ENCODE results near the gene ENKD1. TPM values are rescaled to one million over a fixed set of nuclear protein-coding genes. Genes with fewer than 3 reads are reported as not detected.
"Not testable (repeated sequence)": the region's sequence is repeated elsewhere in the genome, so short reads cannot be mapped to it uniquely, and the experiment has no call there.

The ENKD1 gene, protein sequence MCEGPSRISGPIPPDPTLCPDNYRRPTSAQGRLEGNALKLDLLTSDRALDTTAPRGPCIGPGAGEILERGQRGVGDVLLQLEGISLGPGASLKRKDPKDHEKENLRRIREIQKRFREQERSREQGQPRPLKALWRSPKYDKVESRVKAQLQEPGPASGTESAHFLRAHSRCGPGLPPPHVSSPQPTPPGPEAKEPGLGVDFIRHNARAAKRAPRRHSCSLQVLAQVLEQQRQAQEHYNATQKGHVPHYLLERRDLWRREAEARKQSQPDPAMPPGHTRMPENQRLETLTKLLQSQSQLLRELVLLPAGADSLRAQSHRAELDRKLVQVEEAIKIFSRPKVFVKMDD
- 18.0 TPM for total RNA-seq

DNA sequence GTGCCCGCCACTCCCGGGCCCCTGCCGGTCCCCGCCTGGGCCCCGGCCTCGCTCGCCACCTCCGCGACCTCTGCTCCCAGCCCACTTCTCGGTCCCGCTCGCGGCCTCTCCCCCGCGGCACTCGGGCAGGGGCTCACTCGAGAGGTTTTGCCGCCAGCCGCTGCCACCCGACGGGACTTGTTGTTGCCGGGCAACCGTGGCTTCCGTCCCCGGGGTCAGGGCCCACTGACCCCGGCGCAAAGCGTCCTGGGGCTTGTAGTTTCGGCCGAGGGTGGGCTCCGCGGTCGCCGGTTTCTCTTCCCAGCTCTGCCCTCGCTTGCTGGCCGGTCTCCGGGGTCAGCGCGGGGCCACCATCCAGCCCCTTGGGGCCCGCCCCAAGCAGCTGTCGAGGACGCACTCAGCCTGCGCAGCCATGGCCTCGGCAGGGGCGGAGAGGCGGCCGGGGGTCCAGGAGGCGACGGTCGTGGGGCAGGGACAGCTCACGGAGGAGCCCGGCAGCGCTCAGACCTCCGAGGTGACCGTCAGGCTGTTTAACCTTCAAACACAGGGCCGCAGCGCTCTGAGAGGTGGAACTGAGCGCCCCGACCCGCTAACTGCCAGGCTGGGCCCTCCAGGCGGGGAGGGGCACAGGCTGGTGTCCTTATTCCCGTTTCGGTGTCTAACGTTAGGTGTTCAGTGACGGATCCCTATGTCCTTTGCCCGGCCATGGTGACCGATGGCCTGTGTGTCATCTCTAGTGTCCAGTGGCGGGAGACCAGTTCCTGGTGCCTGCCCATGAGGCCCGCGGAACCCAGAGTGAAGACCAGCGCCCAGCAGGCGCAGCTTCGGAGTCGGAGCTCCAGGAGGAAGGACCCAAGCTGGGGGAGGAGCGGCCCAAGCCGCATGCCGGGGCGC is at the start of gene ENKD1, which contains the start of gene C16orf86:
TSS of gene ENKD1 (minus strand) at position 192 of the 894 bp plus-strand sequence. CDS start 308 bp downstream, outside the sequence.
TSS of gene C16orf86 (plus strand) at position 256 of the 894 bp plus-strand sequence. CDS start at position 413, 157 bp downstream.
- DNase-seq (ENCODE audit: low spot score) = peak; percentile 84

GRCh38 chr16:67716097-67716496 is 49.5 kb upstream of the ENKD1 start:
- DNase-seq (ENCODE audit: low spot score) = no peak

DNA sequence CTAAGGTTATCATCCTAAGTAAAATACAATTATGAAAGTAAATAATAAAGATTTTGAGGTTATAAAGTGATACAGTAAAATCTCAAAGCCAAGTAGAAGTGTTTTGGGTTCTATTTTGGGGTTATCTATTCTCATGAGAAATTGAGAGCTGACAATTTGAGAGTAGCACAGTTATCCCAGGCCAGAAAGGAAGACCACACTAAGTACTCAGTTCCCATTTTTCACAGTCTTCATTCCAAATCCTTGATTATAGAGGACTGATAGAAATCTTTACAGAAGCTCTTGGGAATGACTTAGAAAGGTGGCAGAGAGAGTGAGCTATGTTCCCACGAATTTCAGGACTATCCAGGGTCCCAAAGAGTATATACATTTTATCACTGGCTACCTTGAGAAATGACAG is 48.0 kb upstream of the ENKD1 start:
- DNase-seq (ENCODE audit: low spot score) = no peak

DNA sequence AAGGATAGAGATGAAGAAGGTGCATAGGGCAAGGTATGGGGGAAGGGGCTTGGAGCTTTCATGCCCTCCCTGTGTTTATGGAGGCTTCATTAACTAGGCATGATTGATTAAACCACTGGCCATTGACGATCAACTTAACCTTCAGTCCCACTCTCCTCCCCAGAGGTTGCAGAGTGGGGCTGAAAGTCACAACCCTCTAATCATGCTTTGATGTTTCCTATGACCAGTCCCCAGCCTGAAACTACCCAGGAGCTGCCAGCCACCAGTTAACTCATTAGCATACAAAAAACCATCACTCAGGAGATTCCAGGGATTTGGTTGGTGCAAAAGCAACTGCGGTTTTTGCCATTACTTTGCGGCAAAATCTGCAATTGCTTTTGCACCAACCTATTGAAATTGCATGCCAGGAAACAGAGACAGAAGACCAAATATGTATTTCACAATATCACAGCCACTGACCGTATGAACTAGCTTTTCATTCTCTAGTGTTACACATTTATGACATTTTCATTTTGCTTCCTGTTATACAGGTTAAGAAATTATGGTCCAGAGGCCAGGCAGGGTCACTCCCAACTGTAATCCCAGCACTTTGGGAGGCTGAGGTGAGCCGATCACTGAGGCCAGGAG is 47.2 kb upstream of the ENKD1 start:
- DNase-seq (ENCODE audit: low spot score) = no peak

DNA sequence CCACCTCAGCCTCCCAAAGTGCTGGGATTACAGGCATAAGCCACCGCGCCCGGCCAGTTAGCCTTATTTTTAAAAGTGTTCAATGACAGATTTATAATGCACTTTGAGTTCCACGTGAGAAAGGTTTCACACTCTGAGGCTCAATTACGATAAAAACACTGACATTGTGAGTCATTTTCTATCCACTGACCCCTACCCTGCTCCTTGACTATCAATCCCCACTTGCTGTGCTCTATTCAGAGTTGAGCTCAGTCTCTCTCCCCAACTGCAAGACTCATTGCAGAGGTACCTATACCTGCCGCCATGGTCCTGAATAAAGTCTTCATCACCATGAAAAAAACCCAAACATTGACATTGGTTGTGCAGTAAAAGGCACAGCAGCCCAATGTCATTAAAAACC is 44.1 kb upstream of the ENKD1 start:
- no peak for DNase-seq (ENCODE audit: low spot score)

- no peak for DNase-seq (ENCODE audit: low spot score)
Observed at GRCh38 chr16:67709050-67709449, 42.5 kb upstream of the ENKD1 start.

DNA sequence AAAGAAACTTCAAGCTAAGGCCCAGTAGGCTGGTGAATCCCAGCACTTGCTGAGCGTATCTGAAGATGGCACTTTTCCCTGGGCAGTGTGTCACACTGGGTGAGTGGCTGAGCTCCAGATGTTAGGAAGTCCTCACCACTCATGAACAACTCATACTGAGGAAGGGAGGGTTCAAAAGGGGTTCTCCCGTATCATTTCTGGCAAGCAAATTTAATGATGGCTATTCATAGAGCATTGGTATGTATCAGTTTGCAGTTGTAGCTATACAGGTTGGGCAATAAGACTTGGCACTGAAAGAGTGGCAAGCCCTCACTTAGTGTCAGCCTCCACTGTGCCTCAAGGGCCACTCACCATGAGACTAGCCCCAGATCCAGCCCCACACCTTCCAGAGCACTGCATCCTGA is 41.8 kb upstream of the ENKD1 start:
- no peak for DNase-seq (ENCODE audit: low spot score)

DNA sequence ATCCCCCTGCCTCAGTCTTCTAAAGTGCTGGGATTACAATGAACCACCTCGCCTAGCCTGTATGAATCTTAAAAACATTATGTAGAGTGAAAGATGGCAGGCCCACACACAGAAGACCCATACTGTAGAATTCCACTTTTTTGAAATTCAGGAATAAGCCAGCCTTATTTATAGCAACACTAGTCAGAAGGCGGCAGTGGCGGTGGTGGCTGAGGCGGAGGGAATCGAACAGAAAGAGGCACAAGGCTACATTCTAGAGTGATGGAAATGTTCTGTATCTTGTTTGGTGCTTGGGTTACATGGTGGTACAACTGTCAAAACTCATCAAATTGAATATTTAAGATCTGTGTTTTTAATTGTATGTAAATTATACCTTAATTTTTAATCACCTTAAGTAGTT is 41.2 kb upstream of the ENKD1 start:
- DNase-seq (ENCODE audit: low spot score) = no peak

DNA sequence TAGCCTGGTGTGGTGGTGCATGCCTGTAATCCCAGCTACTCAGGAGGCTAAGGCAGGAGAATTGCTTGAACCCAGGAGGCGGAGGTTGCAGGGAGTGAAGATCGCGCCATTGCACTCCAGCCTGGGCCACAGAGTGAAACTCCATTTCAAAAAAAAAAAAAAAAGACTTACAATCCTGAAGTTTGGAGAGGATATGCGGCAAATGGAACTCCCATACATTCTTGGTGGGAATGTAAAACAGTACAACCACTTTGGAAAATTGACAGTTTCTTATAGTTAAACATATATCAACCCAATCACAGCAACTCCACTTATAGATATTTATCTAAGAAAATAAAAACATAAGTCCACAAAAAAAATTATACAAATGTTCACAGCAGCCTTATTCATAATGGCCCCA is 40.7 kb upstream of the ENKD1 start:
- no peak for DNase-seq (ENCODE audit: low spot score)

- DNase-seq (ENCODE audit: low spot score) = no peak
Observed at GRCh38 chr16:67704110-67704509, 37.6 kb upstream of the ENKD1 start.

DNA sequence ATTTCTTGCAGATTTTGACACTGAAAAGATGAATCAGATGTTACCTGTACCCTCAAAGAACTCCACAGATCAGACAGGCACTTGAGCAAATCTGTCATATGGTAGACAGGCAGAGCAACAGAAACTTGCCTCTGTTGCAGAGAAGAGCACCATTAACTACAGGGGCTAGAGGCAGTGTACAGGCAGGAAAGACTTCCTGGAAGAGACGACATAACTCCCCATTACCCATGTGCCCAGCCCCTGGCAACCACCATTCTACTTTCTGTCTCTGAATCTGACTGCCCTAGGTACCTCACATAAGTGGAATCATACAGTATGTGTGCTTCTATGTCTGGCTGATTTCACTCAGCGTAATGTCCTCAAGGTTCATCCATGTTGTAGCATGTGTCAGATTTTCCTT is 37.1 kb upstream of the ENKD1 start:
- DNase-seq (ENCODE audit: low spot score) = no peak

DNA sequence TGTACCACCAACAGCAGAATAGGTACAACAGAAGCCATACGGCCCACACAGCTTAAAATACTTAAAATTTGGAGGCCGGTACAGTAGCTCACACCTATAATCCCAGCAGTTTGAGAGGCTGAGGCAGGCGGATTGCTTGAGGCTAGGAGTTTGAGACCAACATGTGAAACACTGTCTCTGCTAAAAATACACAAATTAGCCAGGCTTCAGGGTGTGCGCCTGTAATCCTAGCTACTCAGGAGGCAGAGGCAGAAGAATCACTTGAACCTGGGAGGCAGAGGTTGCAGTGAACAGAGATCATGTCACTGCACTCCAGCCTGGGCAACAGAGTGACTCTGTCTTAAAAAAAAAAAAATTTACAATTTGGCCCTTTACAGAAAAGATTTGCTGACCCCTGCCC is 35.6 kb upstream of the ENKD1 start:
- DNase-seq (ENCODE audit: low spot score) = no peak

- DNase-seq (ENCODE audit: low spot score) = no peak
Observed at GRCh38 chr16:67701420-67701819, 34.9 kb upstream of the ENKD1 start.

DNA sequence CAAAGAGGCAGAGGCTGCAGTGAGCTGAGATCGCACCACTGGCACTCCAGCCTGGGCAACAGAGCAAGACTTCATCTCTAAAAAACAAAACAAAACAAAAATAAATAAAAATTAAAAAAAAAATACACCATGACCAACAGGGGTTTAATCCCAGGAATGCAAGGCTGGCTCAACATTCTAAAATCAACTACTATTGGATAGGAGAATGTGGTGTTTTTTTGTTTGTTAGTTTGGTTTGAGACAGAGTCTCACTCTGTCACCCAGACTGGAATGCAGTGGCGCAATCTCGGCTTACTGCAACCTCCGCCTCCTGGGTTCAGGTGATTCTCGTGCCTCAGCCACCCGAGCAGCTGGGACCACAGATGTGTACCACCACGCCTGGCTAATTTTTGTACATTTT is 32.7 kb upstream of the ENKD1 start:
- DNase-seq (ENCODE audit: low spot score) = no peak

DNA sequence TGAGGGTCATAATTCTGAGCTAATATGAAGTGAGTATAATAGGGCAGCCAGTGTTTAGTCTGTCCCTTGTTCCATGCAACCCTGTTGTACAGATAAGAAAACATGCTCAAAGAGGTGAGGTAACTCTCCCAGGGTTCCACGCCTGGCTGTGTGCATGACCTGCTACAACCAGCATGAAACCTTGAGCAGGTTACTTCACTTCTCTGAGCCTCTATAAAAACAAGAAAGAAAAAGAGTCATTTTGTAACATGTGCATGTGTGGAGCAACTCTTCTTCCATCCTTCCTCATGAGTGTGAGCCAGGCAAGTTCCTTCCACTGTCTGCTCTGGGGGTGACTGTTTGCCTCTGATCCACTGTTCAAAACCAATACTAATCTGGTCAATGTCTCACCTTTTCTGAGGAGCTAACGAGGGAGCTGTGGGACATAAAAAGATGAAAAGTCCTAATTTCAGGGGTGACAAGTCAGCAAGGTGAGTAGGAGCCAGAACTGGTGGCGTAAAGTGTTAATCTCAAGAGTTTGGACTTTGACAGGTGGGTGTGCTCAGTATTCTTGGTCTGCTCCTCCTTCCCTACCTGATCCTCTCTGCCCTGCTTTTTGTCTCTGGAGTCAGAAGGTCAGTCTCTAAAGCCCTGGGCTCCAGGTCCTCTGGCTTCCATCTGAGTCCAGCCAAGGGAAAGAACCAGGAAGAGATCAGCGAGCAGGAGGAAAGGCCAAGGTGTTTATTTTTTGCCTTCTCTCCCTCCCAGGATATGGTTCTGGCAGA is 31.1 kb upstream of the ENKD1 start:
- no peak for DNase-seq (ENCODE audit: low spot score)

- DNase-seq (ENCODE audit: low spot score) = no peak
Observed at GRCh38 chr16:67694611-67695010, 28.1 kb upstream of the ENKD1 start.

DNA sequence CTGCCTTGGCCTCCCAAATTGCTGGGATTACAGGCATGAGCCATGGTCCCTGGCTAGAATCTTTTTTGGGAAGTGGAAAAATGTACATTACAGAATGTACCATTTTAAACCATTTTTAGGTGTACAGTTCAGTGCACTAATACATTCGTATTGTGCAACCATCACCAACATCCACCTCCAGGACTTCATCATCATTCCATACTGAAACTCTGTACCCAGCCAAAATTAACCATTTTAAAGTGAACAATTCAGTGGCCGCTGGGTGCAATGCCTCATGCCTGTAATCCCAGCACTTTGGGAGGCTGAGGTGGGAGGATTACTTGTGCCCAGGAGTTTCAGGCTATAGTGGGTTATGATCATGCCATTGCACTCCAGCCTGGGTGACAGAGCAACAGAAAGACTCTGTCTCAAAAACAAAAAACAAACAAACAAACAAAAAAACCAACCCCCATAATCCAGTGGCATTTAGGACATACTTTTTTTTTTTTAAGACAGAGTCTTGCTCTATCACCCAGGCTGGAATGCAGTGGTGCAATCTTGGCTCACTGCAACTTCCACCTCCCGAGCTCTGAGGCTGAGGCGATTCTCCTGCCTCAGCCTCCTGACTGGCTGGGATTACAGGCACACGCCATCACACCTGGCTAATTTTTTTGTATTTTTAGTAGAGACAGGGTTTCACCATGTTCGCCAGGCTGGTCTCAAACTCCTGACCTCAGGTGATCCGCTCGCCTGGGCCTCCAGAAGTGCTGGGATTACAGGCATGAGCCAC is 27.2 kb upstream of the ENKD1 start:
- not testable (repeated sequence) for DNase-seq (ENCODE audit: low spot score)

DNA sequence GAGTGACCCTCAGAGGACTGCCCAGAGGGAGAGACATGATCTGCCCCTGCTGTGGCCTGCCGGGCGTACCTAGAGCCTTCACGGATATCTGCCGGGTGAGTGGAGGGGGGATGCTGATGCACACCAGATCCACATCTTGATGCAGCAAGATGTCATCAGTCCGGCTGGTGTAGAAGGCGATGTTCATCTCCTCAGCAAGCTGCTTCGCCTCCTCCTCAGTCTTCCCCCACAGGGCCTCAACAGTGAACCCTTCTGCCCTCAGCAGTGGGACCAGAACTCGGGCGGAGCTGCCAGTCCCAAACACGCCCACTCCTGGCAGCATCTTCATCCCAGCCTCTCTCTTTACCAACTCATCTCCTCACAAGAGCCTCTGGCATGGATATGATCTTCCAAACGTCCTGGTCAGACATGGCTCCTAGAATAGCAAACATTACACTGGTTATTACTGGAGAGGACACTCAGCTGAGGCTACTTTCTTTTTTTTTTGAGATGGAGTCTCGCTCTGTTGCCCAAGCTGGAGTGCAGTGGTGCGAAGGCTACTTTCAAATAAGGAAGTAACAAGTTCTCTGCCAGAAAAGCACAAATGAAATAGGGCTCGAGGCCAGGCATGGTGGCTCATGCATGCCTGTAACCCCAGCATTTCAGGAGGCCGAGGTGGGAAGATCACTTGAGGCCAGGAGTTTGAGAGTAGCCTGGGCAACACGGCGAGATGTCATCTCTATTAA is 19.0 kb upstream of the ENKD1 start:
- DNase-seq (ENCODE audit: low spot score) = no peak

DNA sequence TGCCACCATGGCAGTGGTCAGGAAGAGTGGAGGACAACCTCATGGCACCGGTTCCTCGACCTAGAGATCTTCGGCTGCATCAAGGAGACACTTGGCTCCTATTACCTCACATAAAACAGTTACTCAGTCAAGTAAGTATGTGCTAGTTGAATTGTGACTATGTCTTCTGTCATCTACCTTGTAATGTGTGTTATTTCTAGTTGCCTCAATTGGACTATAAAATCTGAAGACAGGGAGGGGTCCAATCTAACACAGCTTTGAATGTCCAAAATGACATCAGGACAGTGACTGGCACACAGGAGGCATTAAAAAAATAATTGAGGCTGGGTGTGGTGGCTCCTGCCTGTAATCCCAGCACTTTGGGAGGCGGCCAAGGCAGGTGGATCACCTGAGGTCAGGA is 17.2 kb upstream of the ENKD1 start:
- no peak for DNase-seq (ENCODE audit: low spot score)
